Measurements from ENCODE around the gene CTSW.

Gene CTSW

DNA sequence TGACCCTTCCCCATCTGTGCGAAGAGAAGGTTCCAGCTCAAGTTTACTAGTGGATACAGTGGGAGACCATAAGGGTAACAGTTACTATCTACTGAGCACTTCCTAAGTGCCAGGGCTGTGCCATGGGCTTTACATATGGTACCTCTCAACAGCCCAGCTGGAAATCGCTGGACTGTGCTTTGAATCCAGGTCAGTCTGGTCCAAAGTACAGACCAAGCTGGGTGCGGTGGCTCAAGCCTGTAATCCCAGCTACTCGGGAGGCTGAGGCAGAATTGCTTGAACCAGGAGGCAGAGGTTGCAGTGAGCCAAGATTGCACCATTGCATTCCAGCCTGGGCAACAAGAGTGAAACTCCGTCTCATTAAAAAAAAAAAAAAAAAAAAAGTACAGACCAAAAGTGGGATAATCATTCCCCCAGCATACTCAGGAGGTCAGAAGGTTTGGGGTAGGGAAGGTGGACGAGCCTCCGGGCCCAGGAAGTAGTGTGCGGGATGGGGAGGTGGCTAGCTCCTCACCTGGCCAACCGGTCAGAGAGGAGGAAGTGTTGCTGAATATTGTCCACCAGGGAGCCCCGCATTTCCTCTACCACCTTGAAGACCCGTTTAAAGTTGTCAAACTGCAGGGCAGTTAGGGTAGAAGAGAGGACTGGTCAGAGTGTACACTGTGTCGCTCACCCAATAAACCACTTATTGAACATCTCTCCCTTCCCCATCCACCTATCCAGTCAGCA, 6.3 kb downstream of the CTSW start:
- DNase-seq (ENCODE audit: low spot score) = no peak

DNA sequence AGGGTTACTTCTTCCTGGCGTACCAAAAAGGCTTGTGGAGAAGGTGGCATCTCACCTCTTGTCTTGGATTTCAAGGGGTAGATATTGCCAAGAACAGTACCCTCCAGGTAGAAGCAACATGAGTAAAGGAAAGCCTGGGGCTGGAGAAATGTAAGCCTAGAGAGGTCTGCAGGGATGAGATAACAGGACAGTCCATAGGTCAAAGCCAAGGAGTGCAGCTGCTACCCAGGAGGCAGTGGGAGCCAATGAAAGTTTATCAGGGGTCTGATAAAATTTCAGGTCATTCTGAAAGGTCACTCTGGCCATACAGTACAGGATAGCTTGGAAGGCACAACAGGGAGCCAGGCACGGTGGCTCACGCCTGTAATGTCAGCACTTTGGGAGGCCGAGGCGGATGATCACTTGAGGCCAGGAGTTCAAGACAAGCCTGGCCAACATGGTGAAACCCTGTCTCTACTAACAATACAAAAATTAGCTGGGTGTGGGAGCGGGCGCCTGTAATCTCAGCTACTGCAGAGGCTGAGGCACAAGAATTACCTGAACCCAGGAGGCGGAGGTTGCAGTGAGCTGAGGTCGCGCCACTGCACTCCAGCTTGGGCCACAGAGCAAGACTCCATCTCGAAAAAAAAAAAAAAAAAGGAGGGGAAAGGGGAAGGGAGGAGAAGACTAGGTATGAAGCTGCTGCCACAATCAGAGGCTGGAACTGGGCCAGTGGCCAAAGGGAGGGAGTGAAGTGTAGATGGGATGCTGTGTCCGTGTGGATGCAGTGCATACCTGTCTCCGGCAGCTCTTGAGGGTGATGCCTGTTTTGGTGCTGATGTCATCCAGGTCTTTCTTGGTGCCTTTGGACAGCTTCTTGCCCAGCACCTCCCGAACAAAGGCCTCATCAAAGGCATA, 7.4 kb downstream of the CTSW start:
- DNase-seq (ENCODE audit: low spot score) = no peak

DNA sequence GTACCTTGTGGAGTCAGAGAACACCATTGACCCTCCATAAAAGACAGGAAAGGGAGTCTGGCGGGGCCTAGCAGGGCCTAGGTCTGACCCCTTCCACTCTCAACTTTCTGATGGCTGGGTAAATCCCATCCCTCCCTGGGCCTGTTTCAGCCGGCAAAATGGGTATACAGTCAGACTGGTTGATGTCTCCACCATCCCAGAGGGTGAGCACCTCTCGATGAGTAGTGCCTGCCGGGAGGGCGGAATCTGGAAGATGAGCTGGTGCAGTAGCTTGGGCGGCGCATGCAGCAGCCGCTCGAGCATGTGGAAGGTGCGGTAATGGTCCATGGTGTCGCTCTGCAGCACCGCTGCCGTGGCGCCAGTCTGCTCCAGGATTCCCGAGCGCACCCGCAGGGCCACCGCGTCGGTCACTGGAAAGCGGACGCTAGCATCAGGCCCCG, 8.1 kb downstream of the CTSW start:
- peak; percentile 44 for DNase-seq (ENCODE audit: low spot score)

DNA sequence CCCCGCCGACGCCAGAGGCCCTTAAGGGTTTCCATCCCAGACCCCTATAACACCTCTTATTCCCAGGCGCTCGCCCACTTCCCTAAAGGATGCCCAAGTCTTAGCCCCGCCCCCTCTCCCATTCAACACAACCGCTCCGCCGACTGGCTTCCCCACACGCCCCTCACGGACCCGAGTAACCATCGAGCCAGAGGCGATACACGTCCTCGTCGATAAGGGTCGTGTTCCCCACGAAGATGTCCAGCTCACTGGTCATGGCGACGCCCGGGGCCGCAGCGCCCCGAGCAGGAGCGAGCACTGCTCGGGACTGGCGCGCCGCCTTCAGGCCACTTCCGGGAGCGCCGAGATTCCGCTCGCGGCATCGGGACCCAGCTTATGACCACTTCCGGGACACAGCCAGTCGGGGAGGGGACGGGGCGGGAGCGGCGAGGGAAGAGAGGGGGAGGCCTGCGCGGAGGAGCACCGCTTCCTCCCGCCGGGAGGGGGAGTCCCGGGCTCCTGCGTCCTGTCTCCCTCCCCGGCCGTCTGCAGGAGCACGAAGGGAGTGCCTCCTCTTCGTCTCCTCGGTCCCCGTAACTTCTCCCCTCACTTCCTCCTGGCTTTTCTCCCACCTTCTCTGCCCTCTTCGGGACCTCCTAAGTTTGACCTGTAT, 8.7 kb downstream of the CTSW start, which contains the start of gene FIBP:
TSS of gene FIBP (minus strand) at position 309 of the 652 bp plus-strand sequence. CDS start at position 256, 53 bp downstream.
- peak; percentile 96 for DNase-seq (ENCODE audit: low spot score)

DNA sequence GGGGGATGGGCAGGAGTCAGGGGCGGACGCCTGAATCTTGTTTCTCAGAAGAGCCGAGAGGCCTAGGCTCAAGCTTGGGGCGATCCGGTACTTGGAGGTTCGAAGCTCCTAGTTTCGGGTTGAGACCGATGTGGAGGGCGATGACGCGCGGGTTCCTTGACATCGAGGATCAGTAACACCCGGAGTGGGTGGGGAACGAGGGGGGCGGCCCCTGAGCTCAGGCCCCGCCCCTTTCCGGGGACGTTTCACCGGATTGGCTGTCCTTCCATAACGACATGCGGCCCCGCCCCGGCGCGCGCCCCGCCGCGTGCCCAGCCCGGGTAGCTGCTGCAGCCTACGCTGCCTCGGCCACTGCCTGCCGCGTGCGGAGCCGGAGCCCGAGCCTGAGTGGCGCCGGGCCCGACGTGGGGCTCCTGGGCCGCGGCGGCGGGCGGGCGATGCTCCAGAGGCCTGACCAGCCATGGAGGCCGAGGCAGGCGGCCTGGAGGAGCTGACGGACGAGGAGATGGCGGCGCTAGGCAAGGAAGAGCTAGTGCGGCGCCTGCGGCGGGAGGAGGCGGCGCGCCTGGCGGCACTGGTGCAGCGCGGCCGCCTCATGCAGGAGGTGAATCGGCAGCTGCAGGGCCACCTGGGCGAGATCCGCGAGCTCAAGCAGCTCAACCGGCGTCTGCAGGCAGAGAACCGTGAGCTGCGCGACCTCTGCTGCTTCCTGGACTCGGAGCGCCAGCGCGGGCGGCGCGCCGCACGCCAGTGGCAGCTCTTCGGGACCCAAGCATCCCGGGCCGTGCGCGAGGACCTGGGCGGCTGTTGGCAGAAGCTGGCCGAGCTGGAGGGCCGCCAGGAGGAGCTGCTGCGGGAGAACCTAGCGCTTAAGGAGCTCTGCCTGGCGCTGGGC, 10.9 kb downstream of the CTSW start, which contains the start of gene CCDC85B:
TSS of gene CCDC85B (plus strand) at position 350 of the 895 bp plus-strand sequence. CDS start at position 461, 111 bp downstream.
- peak; percentile 97 for DNase-seq (ENCODE audit: low spot score)

DNA sequence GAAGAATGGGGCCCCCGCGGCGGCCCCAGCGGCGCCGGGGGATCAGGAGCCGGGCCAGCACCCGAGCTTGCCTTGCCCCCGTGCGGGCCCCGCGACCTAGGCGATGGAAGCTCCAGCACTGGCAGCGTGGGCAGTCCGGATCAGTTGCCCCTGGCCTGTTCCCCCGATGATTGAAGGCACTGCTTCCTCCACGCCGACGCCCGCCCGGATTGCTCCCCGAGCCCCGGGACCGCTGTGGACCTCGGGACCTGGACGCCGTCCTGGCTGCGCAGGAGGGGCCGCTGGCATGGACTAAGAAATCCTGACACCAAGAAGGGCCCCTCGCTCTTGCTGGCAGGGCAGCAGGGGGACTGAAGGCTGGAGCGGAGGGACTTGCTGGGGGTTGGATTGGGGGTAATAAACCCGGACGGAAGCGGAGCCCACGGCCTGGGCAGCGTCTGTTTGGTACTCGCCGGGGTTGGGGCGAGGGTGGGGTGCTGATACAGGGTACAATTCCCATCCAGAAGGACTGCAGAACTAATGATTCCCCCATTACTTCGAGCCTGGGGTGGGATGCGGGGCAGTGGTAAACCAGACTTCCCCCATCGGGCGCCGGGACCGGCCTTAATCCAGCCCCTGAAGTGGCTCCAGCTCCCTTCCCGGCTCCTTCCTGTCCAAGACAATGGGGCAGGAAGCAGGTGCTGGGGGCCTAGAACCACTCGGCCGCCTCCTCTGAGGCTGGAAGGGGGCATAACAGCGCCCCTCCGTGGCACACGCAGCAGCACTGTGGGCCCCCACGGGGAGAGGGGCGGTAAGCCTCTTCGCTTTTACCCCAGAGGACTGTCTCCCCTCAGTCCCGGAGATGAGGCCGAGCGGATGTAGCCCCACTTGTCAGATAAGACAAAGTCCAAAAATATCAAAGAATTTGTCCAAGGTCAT, 11.8 kb downstream of the CTSW start:
- DNase-seq (ENCODE audit: low spot score) = peak; percentile 69

DNA sequence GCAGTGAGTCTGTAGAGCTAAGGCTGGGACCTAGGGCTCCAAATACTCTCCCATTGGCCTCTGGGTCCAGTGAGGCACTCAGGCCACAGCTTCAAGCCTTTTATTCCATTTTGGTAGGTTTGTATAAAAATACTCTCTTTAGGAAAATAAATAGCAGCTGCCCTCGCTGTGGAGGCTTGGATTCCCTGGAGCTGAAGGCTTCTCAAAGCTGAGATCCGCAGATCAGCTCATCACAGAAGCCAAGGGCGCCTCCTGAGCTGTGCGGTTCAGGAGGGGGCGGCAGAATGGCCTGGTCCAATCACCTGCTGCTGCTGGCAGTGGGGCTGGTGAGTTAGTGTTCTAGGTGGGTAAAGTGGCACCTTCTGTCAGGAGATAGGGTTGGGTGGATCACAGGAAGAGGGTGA, 12.5 kb downstream of the CTSW start:
- peak; percentile 38 for DNase-seq (ENCODE audit: low spot score)

DNA sequence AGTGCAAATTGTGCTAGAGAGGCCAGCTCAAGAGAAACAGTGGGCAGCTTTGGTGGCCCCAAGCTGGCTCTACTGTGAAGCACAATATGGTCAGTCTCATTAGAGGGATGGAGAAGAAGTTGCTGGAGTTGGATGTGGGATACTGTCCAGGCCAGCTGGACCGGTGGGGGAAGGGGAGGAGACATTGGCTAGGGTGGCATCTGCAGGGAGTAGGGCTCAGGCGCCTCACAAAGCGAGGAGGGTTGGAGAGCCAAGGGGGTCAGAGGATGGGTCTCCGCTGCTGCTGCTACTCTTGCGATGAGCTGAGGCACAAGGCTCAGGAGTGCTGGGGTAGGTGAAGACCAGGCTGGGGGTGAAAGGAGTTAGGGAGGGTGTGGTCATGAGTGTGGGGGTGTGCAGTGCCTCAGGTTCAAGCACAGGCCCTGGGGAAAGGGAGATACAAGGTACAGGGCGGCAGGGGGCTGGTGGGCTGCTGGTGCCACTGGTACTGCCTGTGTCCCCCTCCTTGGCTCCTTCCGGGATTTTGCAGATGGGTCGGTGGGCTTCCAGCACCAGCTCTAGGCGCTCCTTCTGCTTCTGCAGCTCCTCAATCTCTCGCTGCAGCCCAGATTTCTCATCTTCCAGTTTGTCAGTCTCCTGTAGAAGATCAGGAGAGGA, 13.2 kb downstream of the CTSW start:
- no peak for DNase-seq (ENCODE audit: low spot score)

DNA sequence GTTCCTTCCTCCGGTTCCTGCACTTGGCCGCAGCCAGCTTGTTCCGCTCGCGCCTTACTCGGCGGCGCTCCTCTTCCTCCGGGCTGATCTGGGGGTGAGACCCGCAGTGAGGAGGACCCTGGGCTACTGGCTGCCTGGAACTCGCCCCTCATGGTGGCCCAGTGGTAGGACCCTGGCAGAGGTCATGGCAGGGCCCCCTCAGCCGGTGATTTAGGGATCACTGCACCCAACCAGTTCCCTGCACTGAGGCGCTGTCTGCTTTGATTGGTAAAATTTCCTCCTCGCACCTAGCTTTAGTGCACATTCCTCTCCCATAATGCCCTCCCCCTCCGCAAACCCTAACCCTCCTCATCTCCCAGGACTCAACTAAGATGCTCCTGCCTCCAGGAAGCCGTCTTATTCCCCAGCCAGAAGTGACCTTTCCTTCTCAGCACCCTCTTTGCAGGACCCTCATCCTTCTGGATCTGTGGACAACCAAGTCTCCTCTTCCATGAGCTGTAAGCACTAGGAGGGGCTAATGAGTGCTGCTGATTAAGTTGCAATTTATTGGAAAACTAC, 14.5 kb downstream of the CTSW start:
- DNase-seq (ENCODE audit: low spot score) = no peak

DNA sequence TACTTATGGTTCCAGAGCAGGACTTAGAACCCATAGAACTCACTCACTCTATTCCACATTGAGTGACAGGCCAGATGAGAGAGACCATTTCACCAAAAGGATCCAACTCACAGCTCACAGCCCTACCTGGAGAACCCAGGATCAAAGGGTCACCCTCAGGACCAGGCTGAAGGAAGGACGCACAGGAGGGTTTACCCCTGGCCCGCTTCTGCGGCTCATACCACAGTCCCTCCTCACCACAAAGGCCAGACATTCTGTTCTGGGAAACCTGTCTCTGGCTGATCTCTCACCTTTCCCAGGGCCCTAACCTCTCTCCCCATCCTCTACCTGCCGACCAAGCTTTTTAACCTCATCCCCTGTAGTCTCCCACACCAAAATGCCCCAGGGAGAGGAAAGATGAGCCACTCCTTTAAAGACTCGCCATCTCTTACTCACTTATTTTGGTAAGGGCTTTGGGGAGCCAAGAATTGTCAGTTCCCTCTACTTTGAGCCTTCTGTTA, 15.9 kb downstream of the CTSW start:
- no peak for DNase-seq (ENCODE audit: low spot score)

DNA sequence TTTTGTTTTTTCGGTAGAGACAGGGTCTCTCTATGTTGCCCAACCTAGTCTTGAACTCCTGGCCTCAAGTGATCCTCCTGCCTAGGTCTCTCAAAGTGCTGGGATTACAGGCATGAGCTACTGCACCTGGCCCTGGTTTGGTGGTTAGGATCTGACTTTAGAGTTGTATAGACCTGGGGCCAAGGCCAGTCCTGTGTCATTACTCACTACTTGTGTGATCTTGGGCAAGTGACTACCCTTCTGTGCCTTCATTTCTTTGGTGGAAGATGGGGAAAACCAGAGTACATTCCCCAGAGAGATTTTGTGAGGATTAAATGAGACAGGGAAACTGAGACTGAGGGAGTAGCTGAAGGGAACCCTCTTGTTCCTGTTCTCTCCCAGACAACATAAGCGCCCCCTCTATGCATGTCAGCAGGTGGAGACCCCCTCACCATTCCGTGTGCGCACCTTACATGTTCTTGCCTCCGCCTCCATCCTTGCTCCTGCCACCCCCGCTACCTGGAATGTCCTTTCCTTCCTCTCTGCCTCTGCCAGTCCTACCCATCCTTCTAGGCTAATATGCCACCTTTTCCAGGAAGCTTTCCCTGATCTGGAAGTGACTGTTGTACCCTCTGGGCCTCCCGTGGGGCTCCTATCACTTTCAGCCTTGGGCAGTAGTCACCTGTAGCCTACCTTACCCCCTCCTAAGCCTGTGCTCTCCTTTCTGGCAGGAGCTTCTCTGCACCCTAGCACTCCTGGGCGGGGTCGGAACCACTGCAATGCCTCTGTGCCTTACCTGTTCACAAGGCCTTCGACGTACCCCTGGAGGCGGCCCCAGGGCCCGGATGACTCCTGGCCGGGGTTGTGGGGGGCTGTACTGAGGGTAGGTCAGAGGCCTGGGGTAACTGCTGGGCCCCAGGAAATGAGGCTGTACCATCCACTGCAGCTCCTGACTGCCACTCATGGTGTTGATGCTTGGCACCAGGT, 16.7 kb downstream of the CTSW start:
- DNase-seq (ENCODE audit: low spot score) = no peak

DNA sequence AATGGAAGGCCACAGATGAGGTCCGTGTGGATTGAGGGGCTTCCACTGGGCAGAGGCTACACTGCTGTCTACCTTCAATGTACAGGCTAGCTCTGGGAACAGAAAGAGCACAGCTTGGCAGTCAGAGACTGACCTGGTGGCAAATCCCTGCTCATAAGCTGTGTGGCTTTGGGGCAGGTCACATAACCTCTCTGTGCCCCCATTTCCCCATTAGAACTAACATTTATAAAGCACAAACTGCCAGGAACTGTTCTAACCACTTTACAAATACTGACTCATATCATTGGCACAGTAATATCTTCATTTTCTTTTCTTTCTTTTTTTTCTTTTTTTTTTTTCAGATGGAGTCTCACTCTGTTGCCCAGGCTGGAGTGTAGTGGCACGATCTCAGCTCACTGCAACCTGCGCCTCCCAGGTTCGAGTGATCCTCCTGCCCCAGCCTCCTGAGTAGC, 17.4 kb downstream of the CTSW start:
- no peak for DNase-seq (ENCODE audit: low spot score)

DNA sequence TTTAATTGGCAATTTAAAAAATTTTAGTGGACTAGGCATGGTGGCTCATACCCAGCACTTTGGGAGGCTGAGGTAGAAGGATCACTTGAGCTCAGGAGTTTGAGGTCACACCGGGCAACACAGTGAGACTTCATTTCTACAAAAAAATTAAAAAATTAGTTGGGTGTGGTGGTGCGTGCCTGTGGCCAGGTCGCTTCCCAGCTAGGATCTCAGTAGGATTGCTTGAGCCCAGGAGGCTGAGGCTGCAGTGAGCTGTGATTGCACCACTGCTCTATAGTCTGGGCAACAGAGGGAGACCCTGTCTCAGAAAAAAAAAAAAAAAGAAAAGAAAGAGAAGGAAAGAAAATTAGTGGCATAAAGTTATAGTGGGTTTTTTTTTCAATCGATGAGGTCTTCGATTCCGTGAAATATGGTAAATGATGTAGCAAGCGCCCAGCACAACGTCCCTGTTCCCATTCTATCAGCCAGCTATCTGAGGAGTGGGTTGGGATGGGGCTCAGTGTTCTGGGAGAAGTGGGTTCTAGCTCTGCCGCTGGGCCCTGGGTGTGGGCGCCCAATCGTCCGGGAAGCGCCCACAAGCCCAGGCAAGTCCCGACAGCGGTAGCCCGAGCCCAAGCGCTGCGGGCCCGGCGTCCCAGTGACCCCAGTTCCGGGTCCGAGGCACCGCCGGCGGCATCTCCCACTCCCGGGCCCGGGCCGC, 19.2 kb downstream of the CTSW start:
- no peak for DNase-seq (ENCODE audit: low spot score)

DNA sequence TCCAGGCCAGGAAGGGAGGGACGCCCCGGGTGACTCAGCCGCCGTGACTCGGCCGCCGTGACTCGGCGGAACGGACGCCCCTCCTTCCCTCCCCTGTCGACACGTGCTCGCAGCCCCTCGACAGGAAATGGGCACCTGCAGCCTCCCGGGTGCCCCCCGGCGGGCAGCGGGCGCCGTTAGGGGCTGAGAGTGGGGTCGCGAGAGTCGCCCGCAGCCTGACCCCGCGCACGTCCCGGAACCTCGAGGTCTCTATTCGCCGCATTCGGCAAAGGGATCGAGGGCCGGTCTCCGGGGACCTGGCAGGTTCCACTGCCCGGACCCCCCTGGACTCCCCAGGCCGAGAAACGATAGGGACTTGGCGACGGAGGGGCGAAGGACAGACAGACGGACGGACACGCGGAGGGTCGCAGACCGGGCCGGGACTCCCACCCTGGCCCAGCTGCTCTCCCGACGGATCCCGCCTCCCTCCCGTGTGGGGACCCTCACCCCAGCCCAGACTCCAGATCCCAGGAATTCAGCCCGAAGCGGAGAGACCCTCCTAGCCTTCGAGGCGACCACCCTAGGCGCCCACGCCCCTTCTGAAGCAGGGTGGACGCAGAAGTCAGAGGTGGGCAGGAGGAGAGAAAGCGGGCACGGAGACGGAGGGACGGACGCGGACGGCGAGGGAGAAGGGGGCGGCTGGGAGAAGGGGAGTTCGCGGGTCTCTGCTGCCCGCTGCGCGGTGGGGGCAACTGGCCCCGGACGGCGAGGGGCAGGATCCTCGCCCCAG, 19.9 kb downstream of the CTSW start:
- no peak for DNase-seq (ENCODE audit: low spot score)

DNA sequence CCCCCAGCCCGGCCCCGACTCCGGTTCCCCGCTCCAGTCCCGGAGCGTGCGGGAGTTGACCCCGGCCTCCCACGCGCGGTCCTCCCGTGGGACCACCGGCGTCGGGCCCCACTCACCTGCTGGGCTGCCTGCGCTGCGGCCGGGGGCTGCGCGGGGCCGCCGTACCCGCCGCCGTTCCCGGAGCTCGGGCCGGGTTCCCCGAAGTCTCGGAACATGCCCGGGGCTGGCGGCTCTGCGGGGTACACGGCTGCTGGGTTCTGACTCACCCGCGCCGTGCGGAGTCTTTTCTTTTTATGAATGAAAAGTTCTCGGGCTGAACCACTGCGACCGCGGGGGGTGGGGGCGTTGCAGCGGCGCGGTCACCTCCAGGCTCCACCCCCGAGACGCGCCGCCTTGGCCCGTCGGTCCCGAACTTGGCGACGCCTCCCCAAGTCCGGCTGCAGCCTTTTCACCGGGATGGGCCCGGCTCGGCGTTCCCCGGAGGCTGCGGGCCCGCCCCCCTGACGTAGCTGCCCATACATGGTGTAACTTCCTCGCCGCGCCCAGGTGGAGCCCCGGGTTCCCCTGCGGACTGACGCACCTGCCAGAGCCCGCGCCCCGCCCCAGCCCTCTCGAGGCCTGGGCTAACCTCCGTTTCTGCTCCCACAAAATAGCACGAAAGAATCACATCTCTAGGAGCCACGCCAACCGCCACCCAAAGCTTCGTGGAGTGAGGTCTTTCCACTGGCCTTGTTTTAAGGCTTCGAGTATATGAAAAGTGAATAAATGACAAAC, 20.7 kb downstream of the CTSW start, which contains the start of gene FOSL1:
TSS of gene FOSL1 (minus strand) at position 264 of the 774 bp plus-strand sequence. CDS start at position 215, 49 bp downstream.
- DNase-seq (ENCODE audit: low spot score) = peak; percentile 81

DNA sequence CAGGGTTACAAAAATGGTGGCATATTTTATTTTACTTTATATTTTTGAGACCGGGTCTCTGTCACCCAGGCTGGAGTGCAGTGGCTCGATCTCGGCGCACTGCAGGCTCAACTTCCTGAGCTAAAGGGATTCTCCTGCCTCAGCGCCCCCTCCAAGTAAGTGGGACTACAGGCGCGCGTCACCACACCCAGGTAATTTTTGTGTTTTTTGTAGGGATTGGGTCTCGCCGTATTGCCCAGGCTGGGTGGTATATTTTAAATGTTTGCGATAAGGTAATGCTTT, 21.2 kb downstream of the CTSW start:
- no peak for DNase-seq (ENCODE audit: low spot score)

Data from NAMALWA (cell line).